VCaP (cell line): ENCODE measurements around the gene NUP93.

Source experiments
- H3K27ac ChIP-seq: fragments of 450-650 bp; 2 replicates; pipeline ENCODE4 v1.5.1; 2017
- TF ChIP-seq, protein P1 (sequence below): fragments of 450-650 bp; conservative IDR thresholded peaks from 2 replicates; pipeline ENCODE4 v1.5.1; 2017; ENCODE audit warnings: mild to moderate bottlenecking, moderate library complexity

NUP93 gene

DNA sequence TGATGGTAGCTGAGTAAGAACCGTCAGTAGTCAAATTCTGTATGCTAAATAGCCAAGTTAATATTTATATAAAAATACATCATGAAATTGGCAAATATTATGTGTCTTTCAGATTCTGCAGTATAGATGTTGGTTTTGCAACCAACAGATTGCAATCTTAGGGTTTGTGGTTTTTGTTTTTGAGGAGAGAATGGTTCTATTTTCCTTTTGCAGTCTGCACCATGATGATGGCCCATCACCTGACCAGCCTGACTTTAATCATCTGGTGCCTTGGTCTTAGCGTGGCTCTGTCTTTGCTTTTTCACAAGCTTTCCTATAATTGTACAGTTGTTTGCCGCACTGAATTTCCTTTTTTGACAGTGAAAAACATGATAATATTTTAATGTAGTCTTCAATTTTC lies 50.7 kb downstream of the NUP93 start:
- TF ChIP-seq, protein P1, sequence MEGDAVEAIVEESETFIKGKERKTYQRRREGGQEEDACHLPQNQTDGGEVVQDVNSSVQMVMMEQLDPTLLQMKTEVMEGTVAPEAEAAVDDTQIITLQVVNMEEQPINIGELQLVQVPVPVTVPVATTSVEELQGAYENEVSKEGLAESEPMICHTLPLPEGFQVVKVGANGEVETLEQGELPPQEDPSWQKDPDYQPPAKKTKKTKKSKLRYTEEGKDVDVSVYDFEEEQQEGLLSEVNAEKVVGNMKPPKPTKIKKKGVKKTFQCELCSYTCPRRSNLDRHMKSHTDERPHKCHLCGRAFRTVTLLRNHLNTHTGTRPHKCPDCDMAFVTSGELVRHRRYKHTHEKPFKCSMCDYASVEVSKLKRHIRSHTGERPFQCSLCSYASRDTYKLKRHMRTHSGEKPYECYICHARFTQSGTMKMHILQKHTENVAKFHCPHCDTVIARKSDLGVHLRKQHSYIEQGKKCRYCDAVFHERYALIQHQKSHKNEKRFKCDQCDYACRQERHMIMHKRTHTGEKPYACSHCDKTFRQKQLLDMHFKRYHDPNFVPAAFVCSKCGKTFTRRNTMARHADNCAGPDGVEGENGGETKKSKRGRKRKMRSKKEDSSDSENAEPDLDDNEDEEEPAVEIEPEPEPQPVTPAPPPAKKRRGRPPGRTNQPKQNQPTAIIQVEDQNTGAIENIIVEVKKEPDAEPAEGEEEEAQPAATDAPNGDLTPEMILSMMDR: no peak
- H3K27ac ChIP-seq: peak overlapping the region; percentile 67

DNA sequence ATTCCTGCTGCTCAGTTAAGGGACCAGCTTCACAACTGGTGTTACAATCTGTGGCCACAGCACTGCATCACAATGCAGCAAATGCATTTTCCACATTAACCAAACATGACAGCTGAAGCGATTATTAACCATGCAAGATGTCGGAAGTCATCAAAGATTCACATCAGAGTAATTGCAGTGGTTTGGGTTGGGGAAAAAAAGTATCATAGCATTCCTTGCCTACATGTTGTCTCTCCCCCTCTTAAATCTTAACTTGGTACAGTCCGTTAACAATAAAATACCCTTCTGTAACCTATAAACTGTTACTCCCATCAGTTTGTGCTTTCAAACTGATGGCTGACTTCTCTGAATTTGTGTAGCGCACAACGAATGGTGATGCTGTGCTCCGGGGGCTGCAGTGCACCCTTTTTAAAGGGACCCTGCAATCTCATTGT lies 51.6 kb downstream of the NUP93 start:
- TF ChIP-seq, protein P1: no peak
- H3K27ac ChIP-seq: peak overlapping the region; percentile 67

DNA sequence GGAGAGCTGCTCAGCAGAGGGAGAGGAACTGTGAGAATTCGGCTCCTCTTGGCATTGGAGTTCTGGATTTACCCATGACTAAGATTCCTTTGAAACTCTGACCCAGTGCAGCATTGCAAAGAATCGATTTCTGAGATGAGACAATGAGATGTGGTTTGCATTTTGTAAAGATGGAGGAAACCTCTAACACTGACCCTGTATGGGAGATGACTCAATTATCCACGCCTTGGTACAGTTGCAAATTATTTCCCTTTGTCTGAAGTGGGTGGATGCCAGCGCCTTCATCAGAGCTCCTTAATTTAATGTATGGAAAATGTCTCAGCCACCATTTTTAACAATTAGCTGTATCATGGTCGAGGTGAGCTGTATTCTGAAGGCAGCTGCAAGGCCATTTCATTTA lies 53.4 kb downstream of the NUP93 start:
- TF ChIP-seq, protein P1: no peak
- peak overlapping the region; percentile 67 for H3K27ac ChIP-seq

DNA sequence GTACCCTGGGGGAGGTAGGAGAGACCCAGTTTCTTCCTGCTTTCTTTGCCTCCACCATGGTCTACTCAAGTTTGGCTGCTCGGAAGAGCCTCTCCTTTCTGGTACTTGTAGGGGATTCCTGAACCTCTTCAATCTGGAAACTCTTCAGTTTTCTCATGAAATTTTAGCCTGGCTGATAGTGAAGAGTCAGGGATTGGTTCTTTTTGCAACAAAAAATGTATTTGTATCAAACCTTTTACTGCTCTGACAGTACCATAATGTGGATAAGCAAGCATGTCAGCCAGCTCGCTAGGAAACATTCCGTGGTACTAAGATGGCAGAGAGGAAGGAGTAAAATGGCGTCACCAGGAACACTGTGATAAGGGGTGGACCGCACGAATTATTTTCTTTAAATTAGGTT lies 55.4 kb downstream of the NUP93 start:
- TF ChIP-seq, protein P1: no peak
- peak overlapping the region; percentile 67 for H3K27ac ChIP-seq

DNA sequence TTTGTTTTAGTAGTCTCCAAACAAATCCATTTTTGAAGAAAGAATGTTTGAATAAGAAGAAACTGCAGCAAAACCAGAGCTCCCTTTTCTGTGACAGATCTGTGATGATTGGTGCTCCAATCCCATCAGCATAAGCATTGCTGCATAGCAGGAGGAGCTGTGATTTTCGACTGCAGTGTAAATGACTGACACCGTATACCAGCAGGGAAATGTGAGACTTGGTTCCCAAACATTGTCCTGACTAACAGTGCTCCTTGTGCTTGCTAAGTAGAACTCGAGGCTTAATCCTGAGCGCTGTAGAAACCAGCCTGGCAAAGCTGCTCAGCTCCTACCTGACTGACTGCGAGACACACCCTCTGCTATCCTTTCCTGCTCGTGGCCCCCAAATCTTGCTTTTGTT lies 57.2 kb downstream of the NUP93 start:
- TF ChIP-seq, protein P1: no peak
- peak overlapping the region; percentile 78 for H3K27ac ChIP-seq

DNA sequence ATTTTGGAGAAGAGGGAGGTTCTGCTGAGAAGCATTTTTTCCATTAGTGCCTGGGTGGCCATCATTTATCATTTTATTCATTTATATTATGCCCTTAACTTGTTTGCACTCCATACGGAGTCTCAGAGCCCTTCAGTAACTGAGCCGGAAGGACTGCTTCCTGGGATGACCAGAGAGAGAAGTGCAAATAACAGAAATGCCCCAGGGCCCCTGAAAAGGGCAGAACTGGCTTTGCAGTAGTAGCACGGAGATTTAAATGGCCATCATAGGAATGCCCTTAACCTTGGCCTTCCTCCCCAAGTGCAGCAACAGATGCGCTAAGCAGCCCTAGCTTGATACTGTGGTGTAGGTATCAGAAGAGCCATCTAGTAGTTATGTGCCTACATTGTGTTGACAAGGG lies 58.5 kb downstream of the NUP93 start:
- peak overlapping the region; percentile 78 for H3K27ac ChIP-seq
- TF ChIP-seq, protein P1: no peak

DNA sequence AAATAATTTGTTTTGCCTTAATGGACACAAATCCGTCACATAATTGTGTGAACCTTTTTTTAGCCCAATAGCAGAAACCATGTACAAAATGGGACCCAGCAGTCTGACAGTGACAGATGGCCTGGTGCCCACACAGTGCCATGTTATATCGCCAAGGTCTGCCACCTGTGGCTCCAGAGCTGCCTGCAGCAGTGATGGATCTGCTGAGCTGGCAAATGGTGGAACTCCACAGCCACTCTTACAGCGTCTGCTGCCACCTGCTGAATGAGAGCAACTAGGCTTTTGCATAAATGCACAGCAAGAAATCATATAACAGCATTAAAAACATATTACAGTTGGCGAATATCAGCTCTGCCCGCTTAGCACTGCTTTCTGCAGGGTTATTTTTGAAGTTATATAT lies 59.4 kb downstream of the NUP93 start:
- H3K27ac ChIP-seq: peak overlapping the region; percentile 78

More for the DNA sequence above, 59.4 kb downstream of the NUP93 start:
- TF ChIP-seq, protein P1: peak; percentile 77
